ENCODE data around the gene CCSAP. TPM values are rescaled to one million over a fixed set of nuclear protein-coding genes. Genes with fewer than 3 reads are reported as not detected.

CCSAP gene
- total and polyA plus RNA-seq, 10 of the 15 experiments (the other 5 are each of a cell fraction or from before 2014, with no cell fraction given), result 0.75 to 3.4 (median 2.8) TPM

DNA sequence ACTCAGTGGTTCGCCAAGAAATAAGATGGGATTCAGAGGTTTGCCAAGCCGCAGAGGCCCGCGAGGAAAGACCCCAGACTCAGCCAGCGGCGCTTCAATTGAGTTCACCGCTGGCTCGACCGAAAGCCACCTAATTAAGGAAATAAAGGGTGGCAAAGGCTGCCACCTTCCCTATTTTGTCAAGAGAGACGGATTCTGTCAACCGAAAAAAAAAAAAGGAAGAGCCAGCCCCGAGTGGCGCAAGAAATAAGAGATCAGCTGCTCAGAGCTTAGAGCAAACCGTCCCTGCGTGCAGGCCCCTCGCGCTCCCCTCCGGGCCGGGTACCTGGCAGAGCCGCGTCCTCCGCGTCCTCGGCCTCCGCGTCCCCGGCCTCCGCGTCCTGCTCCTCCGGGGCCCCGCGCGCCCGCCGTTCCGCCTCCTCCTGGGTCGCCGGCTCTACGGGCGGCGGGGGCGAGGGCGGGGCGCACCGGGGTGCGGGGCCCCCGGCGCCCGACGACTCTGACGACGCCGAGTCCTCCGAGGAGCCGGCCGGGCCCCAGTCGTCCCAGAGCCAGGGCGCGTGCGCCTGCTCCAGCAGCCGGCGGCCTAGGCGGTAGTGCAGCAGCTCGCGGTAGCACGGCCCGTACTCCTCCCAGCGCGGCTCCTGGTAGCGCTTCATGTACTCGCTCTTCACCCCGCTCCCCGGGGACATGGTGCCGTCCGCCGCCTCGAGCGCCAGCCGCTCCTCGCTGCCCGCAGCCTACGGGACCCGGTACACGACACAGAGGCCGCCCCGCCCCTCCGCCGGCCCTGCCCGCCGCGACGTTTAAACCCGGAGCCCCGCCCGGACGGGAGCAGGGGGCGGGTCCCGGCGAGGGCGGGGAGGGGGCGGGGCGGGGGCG lies 832 bp downstream of the CCSAP start (continued):
- TF ChIP-seq CEBPB (IDR thresholded peaks at IDR 0.05; ENCODE audit: borderline replicate concordance in 1 of 2, low read depth in 2 of 2, low read length in 2 of 2) (no peak), NRF1 (conservative IDR thresholded peaks at IDR 0.05; ENCODE audit: low read depth, low read length) (peak; percentile 21; the same call in 1 of the 2 replicates), JUND (IDR thresholded peaks at IDR 0.05; ENCODE audit: low read depth, low read length) (0 out of 2 replicates have a peak, but pooled peaks have one; percentile 6), IKZF2 (IDR thresholded peaks at IDR 0.05) (no peak), ZNF217 (IDR thresholded peaks at IDR 0.05) (0 out of 2 replicates have a peak, but pooled peaks have one; percentile 29)

DNA sequence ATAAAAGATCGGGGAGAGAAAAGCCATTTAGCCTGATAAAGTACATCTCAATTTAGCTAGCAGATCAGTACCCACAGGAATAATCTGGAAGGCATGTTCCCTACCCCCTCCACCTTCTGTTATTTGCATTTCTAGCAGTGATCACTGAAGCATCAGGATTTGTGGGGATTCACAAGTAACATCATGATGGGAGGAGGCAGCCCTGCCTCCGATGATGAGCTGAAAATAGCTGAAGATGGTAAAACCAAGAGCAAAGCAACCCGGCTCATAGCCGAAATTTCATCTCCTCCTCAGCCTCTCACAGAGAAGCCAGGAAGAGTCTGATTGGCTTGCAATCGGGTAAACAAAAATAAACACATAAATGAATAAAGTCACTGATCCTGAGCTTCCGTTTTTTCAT lies 2.4 kb downstream of the CCSAP start:
- no peak overlapping the region for H3K9ac ChIP-seq (ENCODE audit: control insufficient read depth, insufficient read depth, low read length)
- ChIA-PET SMC1A (ENCODE audit: uncharacterized antibody, unreplicated experiment) (interaction anchor here (0.9 kb wide), 1 partner anchor 154 kb away, joined by 3 read pairs; no protein-coding TSS in a partner anchor), CTCF (no interaction called here), RAD21 (ENCODE audit: unreplicated experiment) (no interaction called here), POLR2A (no interaction called here)
- BruUV-seq (replicated peaks), result no TSS peak
- H4K20me1 ChIP-seq (ENCODE audit: control insufficient read depth, insufficient read depth), result no peaks in the 10 kb centered on the region
- in situ Hi-C loops (cut with MboI) (no loop called here), intact Hi-C loops (cut with micrococcal nuclease; ENCODE audit: unreplicated experiment) (loop anchor here (1.0 kb wide), 1 partner anchor 101 kb away; no protein-coding TSS in a partner anchor)
- no peak for ATAC-seq
- FAIRE-seq, result no peak
- H3K4me3 ChIP-seq, result peak overlapping the region; percentile 65; the same call in 1 of the 2 replicates
- H3K4me2 ChIP-seq (ENCODE audit: control insufficient read depth, insufficient read depth), result peak overlapping the region; percentile 26
- WGBS (ENCODE audit: insufficient coverage, insufficient replicate concordance, low lambda C conversion rate, missing lambda C conversion rate), result 36% methylated on average over 6 of the region's 6 CpGs
- H3K79me2 ChIP-seq (ENCODE audit: control insufficient read depth, insufficient read depth, low read length), result peaks cover 12% of the 10 kb centered on the region
- H2AFZ ChIP-seq (ENCODE audit: control insufficient read depth, low read depth, low read length), result no peak overlapping the region
- no peaks in the 10 kb centered on the region for H3K36me3 ChIP-seq (ENCODE audit: control insufficient read depth in 2 of 2, insufficient read depth in 2 of 2, low read length in 1 of 2)
- H3K27me3 ChIP-seq (replicated peaks in 1 of 2; ENCODE audit: control insufficient read depth in 2 of 2, insufficient read depth in 2 of 2, low read length in 1 of 2), result no peaks in the 10 kb centered on the region
- TF ChIP-seq, protein P1, sequence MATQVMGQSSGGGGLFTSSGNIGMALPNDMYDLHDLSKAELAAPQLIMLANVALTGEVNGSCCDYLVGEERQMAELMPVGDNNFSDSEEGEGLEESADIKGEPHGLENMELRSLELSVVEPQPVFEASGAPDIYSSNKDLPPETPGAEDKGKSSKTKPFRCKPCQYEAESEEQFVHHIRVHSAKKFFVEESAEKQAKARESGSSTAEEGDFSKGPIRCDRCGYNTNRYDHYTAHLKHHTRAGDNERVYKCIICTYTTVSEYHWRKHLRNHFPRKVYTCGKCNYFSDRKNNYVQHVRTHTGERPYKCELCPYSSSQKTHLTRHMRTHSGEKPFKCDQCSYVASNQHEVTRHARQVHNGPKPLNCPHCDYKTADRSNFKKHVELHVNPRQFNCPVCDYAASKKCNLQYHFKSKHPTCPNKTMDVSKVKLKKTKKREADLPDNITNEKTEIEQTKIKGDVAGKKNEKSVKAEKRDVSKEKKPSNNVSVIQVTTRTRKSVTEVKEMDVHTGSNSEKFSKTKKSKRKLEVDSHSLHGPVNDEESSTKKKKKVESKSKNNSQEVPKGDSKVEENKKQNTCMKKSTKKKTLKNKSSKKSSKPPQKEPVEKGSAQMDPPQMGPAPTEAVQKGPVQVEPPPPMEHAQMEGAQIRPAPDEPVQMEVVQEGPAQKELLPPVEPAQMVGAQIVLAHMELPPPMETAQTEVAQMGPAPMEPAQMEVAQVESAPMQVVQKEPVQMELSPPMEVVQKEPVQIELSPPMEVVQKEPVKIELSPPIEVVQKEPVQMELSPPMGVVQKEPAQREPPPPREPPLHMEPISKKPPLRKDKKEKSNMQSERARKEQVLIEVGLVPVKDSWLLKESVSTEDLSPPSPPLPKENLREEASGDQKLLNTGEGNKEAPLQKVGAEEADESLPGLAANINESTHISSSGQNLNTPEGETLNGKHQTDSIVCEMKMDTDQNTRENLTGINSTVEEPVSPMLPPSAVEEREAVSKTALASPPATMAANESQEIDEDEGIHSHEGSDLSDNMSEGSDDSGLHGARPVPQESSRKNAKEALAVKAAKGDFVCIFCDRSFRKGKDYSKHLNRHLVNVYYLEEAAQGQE (IDR thresholded peaks at IDR 0.05; ENCODE audit: low read depth, low read length), result no peak
- TF ChIP-seq EP300 (IDR thresholded peaks at IDR 0.05; ENCODE audit: borderline replicate concordance in 1 of 2, control insufficient read depth in 1 of 2, low read depth in 2 of 2, low read length in 2 of 2), result no peak
- TF ChIP-seq RUNX3 (IDR thresholded peaks at IDR 0.05; ENCODE audit: low read length), result no peak
- no peak for TF ChIP-seq IKZF1 (conservative IDR thresholded peaks at IDR 0.05)
- TF ChIP-seq MTA3 (IDR thresholded peaks at IDR 0.05; ENCODE audit: borderline replicate concordance, low read length), result no peak
- no peak for TF ChIP-seq MEF2B (IDR thresholded peaks at IDR 0.05; ENCODE audit: partially characterized antibody, poor library complexity, severe bottlenecking)
- no peak for TF ChIP-seq YY1 (IDR thresholded peaks at IDR 0.05; ENCODE audit: low read depth, low read length)
- TF ChIP-seq, protein P2, sequence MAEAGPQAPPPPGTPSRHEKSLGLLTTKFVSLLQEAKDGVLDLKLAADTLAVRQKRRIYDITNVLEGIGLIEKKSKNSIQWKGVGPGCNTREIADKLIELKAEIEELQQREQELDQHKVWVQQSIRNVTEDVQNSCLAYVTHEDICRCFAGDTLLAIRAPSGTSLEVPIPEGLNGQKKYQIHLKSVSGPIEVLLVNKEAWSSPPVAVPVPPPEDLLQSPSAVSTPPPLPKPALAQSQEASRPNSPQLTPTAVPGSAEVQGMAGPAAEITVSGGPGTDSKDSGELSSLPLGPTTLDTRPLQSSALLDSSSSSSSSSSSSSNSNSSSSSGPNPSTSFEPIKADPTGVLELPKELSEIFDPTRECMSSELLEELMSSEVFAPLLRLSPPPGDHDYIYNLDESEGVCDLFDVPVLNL (IDR thresholded peaks at IDR 0.05; ENCODE audit: low read depth, low read length), result no peak
- TF ChIP-seq SPI1 (IDR thresholded peaks at IDR 0.05; ENCODE audit: borderline replicate concordance, insufficient read depth, low read depth, low read length), result no peak
- TF ChIP-seq RB1 (IDR thresholded peaks at IDR 0.05; ENCODE audit: borderline replicate concordance), result no peak
- TF ChIP-seq RAD21 (IDR thresholded peaks at IDR 0.05; ENCODE audit: insufficient read depth, low read depth, low read length), result no peak
- DNase-seq (ENCODE audit: low read depth, low spot score), result no peak
- H3K4me1 ChIP-seq (ENCODE audit: control insufficient read depth, insufficient read depth, low read length), result peaks cover 6% of the 10 kb centered on the region
- no peaks in the 10 kb centered on the region; the same call in 1 of the 3 replicates for H3K9me3 ChIP-seq (replicated peaks; ENCODE audit: control insufficient read depth, insufficient read depth, low read length)
- no peak overlapping the region for H3K27ac ChIP-seq (ENCODE audit: control insufficient read depth, insufficient read depth)

Data from GM12878 (cell line).